ENCODE data around the gene KANK4.

KANK4 gene

GRCh38 chr1:62309906-62310305, 9.3 kb downstream of the KANK4 start:
- TF ChIP-seq CTCF (IDR thresholded peaks at IDR 0.05) = no peak

GRCh38 chr1:62308606-62309005, 10.6 kb downstream of the KANK4 start:
- no peak for TF ChIP-seq CTCF (IDR thresholded peaks at IDR 0.05)

GRCh38 chr1:62307895-62308492, 11.2 kb downstream of the KANK4 start:
- TF ChIP-seq CTCF (IDR thresholded peaks at IDR 0.05) = no peak

- no peak for TF ChIP-seq CTCF (IDR thresholded peaks at IDR 0.05)
Observed at GRCh38 chr1:62307446-62307845, 11.8 kb downstream of the KANK4 start.

- TF ChIP-seq CTCF (IDR thresholded peaks at IDR 0.05) = no peak
Observed at GRCh38 chr1:62306065-62306464, 13.2 kb downstream of the KANK4 start.

GRCh38 chr1:62304975-62305374, 14.3 kb downstream of the KANK4 start:
- TF ChIP-seq CTCF (IDR thresholded peaks at IDR 0.05) = no peak

- TF ChIP-seq CTCF (IDR thresholded peaks at IDR 0.05) = no peak
Observed at GRCh38 chr1:62304515-62304914, 14.7 kb downstream of the KANK4 start.

Data from LNCAP (cell line).